GM21576 (cell line): ENCODE results near the gene USP20.

Experiments
- ATAC-seq: cut with Tn5 transposase; IDR thresholded peaks from one replicate; pipeline ENCODE4 v1.9.1; 2021; ENCODE audit warnings: mild to moderate bottlenecking, moderate library complexity; ENCODE audit not compliant: unreplicated experiment

The USP20 gene

GRCh38 chr9:129874261-129875101 lies 39.2 kb downstream of the USP20 start:
- ATAC-seq, result no peak

- ATAC-seq, result no peak
Observed at GRCh38 chr9:129875181-129875611, 39.9 kb downstream of the USP20 start.

DNA sequence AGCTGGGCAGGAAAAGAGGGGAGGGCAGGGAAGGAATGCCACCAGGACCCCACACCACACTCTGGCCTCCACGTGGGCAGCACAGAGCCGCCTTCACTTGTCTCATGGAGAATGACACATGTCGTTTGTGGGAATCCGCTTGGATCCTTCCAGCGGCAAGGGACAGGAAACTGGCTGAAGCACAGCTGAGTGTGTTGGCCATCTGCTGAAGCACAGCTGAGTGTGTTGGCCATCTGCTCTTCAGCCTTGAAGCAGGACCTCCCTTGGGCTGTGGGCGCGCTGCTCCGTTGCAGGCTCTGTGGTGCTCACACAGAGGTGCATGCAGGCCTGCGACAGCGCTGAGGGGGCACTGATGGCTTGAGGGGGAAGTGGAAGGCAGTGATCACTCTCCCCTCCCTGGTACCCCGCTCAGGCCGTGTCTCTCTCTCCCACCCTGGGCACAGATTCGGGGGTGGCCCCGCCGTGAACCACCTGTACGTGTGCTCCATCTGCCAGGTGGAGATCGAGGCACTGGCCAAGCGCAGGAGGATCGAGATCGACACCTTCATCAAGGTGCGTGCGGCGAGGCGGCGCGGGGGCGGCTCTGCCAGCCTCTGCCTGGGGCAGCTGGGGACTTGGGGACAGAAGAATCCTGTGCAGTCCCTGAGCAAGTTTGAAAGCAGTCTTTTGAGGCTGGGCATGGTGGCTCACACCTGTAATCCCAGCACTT lies 40.6 kb downstream of the USP20 start:
- no peak for ATAC-seq

DNA sequence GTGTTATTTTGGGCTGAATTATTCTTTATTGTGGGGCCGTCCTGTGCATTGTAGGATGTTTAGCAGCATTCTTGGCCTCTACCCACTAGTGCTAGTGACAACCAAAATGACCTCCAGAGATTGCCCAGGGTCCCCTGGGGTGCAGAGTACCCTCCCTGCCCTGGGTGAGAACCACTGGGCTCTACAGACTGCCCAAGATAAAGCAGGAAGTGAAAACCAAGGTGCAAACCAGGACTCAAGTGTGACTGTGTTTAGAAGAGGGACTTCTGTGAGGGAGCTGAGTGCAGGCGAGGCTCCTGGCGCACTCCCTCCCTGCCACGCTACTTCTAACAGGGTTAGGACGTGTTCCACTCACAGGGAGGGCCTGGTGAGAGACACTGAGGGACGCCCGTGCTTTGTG lies 41.6 kb downstream of the USP20 start:
- ATAC-seq, result no peak

GRCh38 chr9:129878291-129878690 lies 43.0 kb downstream of the USP20 start:
- no peak for ATAC-seq

DNA sequence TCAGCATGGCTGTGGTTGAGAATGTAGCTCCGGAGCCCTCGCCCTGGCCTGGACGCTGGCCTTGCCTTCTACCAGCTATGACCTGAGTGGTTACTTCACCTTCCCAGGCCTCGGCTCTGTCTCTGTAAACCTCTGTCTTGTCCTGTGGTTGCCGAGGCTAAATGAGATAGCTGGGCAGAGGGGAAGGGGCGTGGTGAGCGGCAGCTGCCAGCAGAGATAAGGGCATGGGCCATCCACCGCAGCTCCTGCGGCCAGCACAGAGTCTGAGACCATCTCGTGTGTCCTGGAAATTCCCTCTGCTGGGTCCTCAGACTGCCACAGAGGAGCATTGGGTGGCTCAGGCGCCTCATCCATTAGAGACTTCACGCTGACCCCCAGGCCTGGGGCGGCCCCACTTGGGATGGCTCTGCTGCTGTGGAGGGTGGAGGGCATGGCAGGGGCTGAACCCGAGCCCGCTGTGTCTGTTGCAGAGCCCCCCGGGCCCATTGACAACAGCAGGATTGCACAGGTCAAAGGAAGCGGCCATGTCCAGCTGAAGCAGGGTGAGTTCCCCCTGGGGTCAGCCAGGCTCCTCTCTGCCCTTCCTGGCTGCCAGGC lies 43.9 kb downstream of the USP20 start:
- no peak for ATAC-seq

- ATAC-seq, result no peak
Observed at GRCh38 chr9:129879991-129880653, 44.9 kb downstream of the USP20 start.

- ATAC-seq, result no peak
Observed at GRCh38 chr9:129880654-129881546, 45.6 kb downstream of the USP20 start.

DNA sequence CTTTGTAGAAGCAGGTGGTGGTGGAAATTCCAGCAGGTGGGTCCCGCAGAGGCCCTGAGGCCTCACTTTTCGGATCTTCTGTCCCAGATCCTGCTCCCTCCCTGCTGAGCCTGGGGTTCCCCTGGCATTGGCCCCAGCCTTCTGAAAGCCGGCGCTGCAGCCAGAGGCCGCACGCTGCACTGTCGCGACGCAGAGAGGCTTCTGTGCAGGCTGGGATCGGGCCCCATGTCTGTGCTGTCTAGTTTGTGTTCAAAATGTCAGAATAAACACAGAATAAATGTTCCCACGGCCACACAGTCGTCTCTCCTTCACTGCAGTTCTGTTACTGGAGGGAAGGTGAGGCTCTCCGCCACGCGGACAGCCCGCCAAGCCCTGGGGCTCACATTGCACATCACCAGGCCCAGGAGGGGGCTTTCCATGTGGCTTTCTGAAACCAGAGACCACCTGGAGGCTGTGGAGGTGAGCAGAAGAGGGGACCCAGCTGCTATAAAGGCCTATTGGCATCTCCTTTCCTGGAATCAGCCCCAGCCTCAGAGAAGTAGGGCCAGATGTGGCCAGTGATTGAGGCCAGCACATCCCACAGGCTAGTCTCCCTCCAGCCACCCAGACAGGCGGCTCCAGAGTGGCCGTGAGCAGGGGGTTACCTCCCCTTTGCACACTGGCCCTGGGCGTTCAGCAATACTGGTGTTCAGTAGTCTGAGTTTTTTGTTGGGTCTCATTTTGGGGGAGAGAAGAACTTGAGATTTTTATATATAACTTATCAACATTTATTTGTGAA lies 46.5 kb downstream of the USP20 start:
- ATAC-seq, result no peak

DNA sequence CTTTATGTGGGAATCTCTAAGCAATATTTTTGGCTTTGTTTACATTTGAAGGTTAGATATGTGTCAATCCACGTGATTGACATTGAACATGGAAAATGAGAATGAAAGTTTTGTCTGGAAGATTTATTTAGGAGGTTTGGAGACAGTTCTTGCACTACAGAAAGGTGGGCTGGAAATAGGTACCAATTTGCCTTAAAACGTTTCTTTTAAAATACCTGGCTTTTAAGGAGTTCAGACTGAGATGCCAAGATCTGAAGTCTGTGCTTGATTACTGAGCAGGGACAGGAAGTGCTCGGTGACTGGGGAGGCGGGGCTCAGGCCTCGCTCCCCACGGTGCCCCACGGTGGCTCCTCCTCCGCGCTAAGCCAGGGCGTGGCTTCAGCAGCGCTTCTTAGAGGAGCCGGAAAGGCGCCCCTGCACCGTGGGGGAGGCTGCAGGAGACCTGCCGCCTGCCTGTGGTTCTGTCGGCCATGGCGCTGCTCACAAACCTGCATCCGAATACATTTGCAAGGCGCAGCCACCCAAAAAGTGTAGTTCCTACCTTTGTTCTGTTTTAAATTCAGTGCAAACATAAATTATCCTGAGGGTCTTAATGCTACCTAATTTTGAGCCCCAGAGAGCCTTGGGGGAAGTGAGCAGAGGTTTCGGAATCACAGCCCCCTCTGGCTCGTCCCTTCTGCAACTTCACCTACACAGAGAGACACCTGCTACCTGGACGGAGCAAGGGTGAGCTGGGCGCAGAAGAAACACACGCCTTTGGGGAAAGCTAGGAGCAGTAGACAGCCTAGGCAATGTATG lies 49.2 kb downstream of the USP20 start:
- ATAC-seq, result peak; percentile 34

GRCh38 chr9:129885018-129885669 lies 49.9 kb downstream of the USP20 start:
- no peak for ATAC-seq

DNA sequence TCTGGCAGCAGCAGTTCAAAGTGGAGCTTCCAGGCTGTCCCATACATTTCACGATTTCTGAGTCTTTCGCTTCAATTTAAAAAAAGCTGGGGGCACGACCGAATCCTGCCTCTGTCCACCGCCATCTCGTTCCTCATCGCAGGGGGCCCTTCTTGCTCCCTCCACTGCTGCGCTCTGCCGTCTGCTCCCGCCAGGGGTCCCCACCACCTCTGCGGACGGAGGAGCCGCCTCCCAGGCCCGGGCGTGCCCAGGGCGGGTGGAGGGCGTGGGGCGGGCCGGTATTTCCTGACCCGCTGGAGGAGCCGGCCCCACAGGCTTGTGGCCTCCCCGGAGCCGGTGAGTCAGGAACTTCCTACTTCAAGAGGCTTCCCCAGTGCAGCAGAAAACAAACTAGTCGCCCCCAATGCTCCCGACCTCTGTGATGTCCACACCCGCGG lies 50.4 kb downstream of the USP20 start:
- ATAC-seq, result peak; percentile 24

GRCh38 chr9:129886226-129887174 lies 51.2 kb downstream of the USP20 start:
- ATAC-seq, result no peak

- no peak for ATAC-seq
Observed at GRCh38 chr9:129887334-129888292, 52.4 kb downstream of the USP20 start.

- peak; percentile 46 for ATAC-seq
Observed at GRCh38 chr9:129888293-129889121, 53.2 kb downstream of the USP20 start.
